ENCODE results near the gene ABCA1.

DNA sequence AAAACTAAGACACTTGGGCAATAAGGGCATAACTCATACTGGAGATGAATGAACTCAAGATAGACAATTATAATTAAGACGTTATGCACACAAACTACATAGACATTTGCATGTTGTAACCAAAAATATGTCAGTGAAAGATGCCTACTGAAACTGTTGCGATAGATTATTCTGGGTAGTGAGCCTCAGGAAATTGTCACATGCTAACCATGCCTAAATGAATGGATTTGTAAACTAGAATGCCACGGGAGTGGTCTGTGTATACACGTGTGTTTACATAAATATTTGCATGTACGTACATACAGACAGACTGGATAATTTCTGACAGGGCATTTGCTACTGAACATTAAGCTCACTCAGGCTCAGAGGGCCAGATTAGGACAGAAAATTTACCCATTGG is 162.8 kb downstream of the ABCA1 start:
- no peak for TF ChIP-seq POLR2A (IDR thresholded peaks at IDR 0.05)
- TF ChIP-seq, protein P1, sequence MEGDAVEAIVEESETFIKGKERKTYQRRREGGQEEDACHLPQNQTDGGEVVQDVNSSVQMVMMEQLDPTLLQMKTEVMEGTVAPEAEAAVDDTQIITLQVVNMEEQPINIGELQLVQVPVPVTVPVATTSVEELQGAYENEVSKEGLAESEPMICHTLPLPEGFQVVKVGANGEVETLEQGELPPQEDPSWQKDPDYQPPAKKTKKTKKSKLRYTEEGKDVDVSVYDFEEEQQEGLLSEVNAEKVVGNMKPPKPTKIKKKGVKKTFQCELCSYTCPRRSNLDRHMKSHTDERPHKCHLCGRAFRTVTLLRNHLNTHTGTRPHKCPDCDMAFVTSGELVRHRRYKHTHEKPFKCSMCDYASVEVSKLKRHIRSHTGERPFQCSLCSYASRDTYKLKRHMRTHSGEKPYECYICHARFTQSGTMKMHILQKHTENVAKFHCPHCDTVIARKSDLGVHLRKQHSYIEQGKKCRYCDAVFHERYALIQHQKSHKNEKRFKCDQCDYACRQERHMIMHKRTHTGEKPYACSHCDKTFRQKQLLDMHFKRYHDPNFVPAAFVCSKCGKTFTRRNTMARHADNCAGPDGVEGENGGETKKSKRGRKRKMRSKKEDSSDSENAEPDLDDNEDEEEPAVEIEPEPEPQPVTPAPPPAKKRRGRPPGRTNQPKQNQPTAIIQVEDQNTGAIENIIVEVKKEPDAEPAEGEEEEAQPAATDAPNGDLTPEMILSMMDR (IDR thresholded peaks at IDR 0.05), result no peak

Data from right lobe of liver (tissue), 4 donors.